Right lobe of liver (tissue), 4 donors: ENCODE data around the gene ZNF280A.
"Not testable (repeated sequence)": the region's sequence is repeated elsewhere in the genome, so short reads cannot be mapped to it uniquely, and the experiment has no call there.

ENCODE experiments used
- POLR2A ChIP-seq: fragments of 450-650 bp; IDR thresholded peaks from one replicate; pipeline ENCODE4 v1.6.1; 2017; ENCODE audit warnings: antibody characterized with exemption, mild to moderate bottlenecking
- TF ChIP-seq, protein P1 (sequence below), 4 donors: fragments of 200-600 bp in 3 of 4; fragments of 450-650 bp in 1 of 4; IDR thresholded peaks; one replicate each; pipeline versions ENCODE4 v1.5.1 to v1.8.0; 2016 to 2022; ENCODE audit warnings: antibody characterized with exemption in 4 of 4, mild to moderate bottlenecking in 2 of 4
- donor health status: DM: no; HTN: no; CAD: no.
- donor health status: DM: no; HTN: no; CAD: no.
- donor health status: DM: no; HTN: yes; CAD: no.

DNA sequence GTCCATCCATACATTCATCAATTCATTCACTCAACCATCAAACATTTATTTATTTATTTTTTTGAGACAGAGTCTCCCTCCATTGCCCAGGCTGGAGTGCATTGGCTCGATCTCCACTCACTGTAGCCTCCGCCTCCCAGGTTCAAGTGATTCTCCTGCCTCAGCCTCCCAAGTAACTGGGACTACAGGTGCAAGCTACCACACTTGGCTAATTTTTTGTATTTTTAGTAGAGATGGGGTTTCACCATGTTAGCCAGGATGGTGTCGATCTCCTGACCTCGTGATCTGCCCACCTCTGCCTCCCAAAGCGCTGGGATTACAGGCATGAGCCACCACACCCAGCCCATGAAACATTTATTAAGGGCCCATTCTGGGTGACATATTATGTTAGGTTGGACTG lies 49.0 kb downstream of the ZNF280A start:
- not testable (repeated sequence) for TF ChIP-seq POLR2A
- TF ChIP-seq, protein P1, sequence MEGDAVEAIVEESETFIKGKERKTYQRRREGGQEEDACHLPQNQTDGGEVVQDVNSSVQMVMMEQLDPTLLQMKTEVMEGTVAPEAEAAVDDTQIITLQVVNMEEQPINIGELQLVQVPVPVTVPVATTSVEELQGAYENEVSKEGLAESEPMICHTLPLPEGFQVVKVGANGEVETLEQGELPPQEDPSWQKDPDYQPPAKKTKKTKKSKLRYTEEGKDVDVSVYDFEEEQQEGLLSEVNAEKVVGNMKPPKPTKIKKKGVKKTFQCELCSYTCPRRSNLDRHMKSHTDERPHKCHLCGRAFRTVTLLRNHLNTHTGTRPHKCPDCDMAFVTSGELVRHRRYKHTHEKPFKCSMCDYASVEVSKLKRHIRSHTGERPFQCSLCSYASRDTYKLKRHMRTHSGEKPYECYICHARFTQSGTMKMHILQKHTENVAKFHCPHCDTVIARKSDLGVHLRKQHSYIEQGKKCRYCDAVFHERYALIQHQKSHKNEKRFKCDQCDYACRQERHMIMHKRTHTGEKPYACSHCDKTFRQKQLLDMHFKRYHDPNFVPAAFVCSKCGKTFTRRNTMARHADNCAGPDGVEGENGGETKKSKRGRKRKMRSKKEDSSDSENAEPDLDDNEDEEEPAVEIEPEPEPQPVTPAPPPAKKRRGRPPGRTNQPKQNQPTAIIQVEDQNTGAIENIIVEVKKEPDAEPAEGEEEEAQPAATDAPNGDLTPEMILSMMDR (IDR thresholded peaks at IDR 0.05): not testable (repeated sequence)
